Liver (tissue), 9 donors: ENCODE results near the gene ST3GAL4. TPM values are rescaled to one million over a fixed set of nuclear protein-coding genes. Genes with fewer than 3 reads are reported as not detected.

ENCODE experiments used
- DNase-seq: peaks from one replicate; pipeline ENCODE4 v3.0.0-alpha.2; 2017; ENCODE audit warnings: low spot score
- H3K27ac ChIP-seq, 2 donors: one replicate each; pipeline ENCODE4 v1.7.0; 2013; ENCODE audit warnings: inconsistent platforms in 2 of 2, low read length in 2 of 2, control low read depth in 1 of 2, low read depth in 1 of 2, mild to moderate bottlenecking in 1 of 2
- H3K27me3 ChIP-seq, 4 donors: one replicate each; pipeline versions ENCODE4 v1.6.1 to v1.7.0; 2013; ENCODE audit warnings: low read length in 3 of 4, inconsistent platforms in 1 of 4, mild to moderate bottlenecking in 1 of 4, moderate library complexity in 1 of 4; ENCODE audit not compliant: control insufficient read depth in 4 of 4, insufficient read depth in 4 of 4
- H3K36me3 ChIP-seq, 4 donors: one replicate each; pipeline versions ENCODE4 v1.6.1 to v1.7.0; 2013; ENCODE audit warnings: low read length in 3 of 4, mild to moderate bottlenecking in 3 of 4, low read depth in 1 of 4, moderate library complexity in 1 of 4; ENCODE audit not compliant: control insufficient read depth in 4 of 4, insufficient read depth in 3 of 4
- H3K4me1 ChIP-seq, 4 donors: one replicate each; pipeline versions ENCODE4 v1.6.1 to v1.7.0; 2013; ENCODE audit warnings: low read length in 3 of 4, mild to moderate bottlenecking in 3 of 4, moderate library complexity in 1 of 4; ENCODE audit not compliant: control insufficient read depth in 4 of 4, insufficient read depth in 4 of 4
- H3K4me3 ChIP-seq, 3 donors: one replicate each; pipeline versions ENCODE4 v1.6.1 to v1.7.0; 2013; ENCODE audit warnings: low read length in 3 of 3, control low read depth in 1 of 3, low read depth in 1 of 3, mild to moderate bottlenecking in 1 of 3
- H3K9ac ChIP-seq, 2 donors: one replicate each; pipeline ENCODE4 v1.7.0; 2013; ENCODE audit warnings: low read length in 2 of 2, mild to moderate bottlenecking in 2 of 2, moderate library complexity in 2 of 2, control low read depth in 1 of 2, low read depth in 1 of 2
- H3K9me3 ChIP-seq, 4 donors: one replicate each; pipeline versions ENCODE4 v1.6.1 to v1.7.0; 2013; ENCODE audit warnings: low read length in 3 of 4; ENCODE audit not compliant: control insufficient read depth in 4 of 4
- EGR1 ChIP-seq, 2 donors: IDR thresholded peaks; 2 replicates each; pipeline ENCODE4 v1.6.1; 2016 to 2018; ENCODE audit warnings: antibody characterized with exemption in 2 of 2, low read depth in 2 of 2
- FOXA1 ChIP-seq: IDR thresholded peaks from 2 replicates; pipeline ENCODE4 v1.6.1; 2016; ENCODE audit warnings: antibody characterized with exemption
- FOXA2 ChIP-seq: IDR thresholded peaks from 2 replicates; pipeline ENCODE4 v1.6.1; 2016; ENCODE audit warnings: antibody characterized with exemption
- GABPA ChIP-seq, 2 donors: IDR thresholded peaks in 1 of 2; conservative IDR thresholded peaks in 1 of 2; 2 replicates each; pipeline ENCODE4 v1.6.1; 2016; ENCODE audit warnings: antibody characterized with exemption in 2 of 2, mild to moderate bottlenecking in 1 of 2, moderate library complexity in 1 of 2
- HNF4A ChIP-seq, 2 donors: conservative IDR thresholded peaks; 2 replicates each; pipeline ENCODE4 v1.6.1; 2016; ENCODE audit warnings: antibody characterized with exemption in 2 of 2, mild to moderate bottlenecking in 2 of 2
- HNF4G ChIP-seq: IDR thresholded peaks from 2 replicates; pipeline ENCODE4 v1.6.1; 2016; ENCODE audit warnings: antibody characterized with exemption
- JUND ChIP-seq, 2 donors: IDR thresholded peaks; 2 replicates each; pipeline ENCODE4 v1.6.1; 2016; ENCODE audit warnings: antibody characterized with exemption in 2 of 2
- NR2F2 ChIP-seq: IDR thresholded peaks from 2 replicates; pipeline ENCODE4 v1.6.1; 2016; ENCODE audit warnings: antibody characterized with exemption
- RAD21 ChIP-seq, 2 donors: IDR thresholded peaks; 2 replicates each; pipeline ENCODE4 v1.6.1; 2016; ENCODE audit warnings: antibody characterized with exemption in 2 of 2, mild to moderate bottlenecking in 2 of 2
- SP1 ChIP-seq: IDR thresholded peaks from 2 replicates; pipeline ENCODE4 v1.6.1; 2018; ENCODE audit warnings: antibody characterized with exemption, mild to moderate bottlenecking
- TAF1 ChIP-seq: conservative IDR thresholded peaks from 2 replicates; pipeline ENCODE4 v1.6.1; 2016; ENCODE audit warnings: antibody characterized with exemption, mild to moderate bottlenecking
- YY1 ChIP-seq: IDR thresholded peaks from 2 replicates; pipeline ENCODE4 v1.6.1; 2016; ENCODE audit warnings: antibody characterized with exemption, mild to moderate bottlenecking
- WGBS: extraction: QIAGEN DNeasy Blood & Tissue Kit; methylation state at CpG from one replicate; pipeline ENCODE4 v1.1.7; 2013; 5-methylcytosine and 5-hydroxymethylcytosine counted together
- polyA plus RNA-seq, 2 donors: library from polyadenylated mRNA; stranded (reverse) in 1 of 2; unstranded in 1 of 2; fragments of 200-250 nt in 1 of 2; fragments of >200 nt in 1 of 2; fragmentation: Nextera tagmentation in 1 of 2; extraction: Ambion mirVana in 1 of 2; gene quantifications; one replicate each; pipeline versions ENCODE4 v1.2.1 to v1.2.3, GENCODE V29; 2013 to 2015
- total RNA-seq, 2 donors: library from RNA; depleted of rRNA; stranded (reverse); fragments of >200 nt; gene quantifications; one replicate each; pipeline ENCODE4 v1.2.3, GENCODE V29; 2014
- TF ChIP-seq, protein P1 (sequence below): IDR thresholded peaks from 2 replicates; pipeline ENCODE4 v1.6.1; 2016; ENCODE audit warnings: antibody characterized with exemption
- TF ChIP-seq, protein P2 (sequence below): IDR thresholded peaks from 2 replicates; pipeline ENCODE4 v1.6.1; 2016; ENCODE audit warnings: antibody characterized with exemption
- TF ChIP-seq, protein P3 (sequence below): fragments of 150-350 bp; IDR thresholded peaks from 2 replicates; pipeline ENCODE4 v1.5.1; 2017; ENCODE audit warnings: improper control_type of control experiment, low read depth, low read length; ENCODE audit not compliant: missing input control
- TF ChIP-seq, protein P4 (sequence below): IDR thresholded peaks from 2 replicates; pipeline ENCODE4 v1.6.1; 2016; ENCODE audit warnings: antibody characterized with exemption, mild to moderate bottlenecking
- TF ChIP-seq, protein P5 (sequence below): IDR thresholded peaks from 2 replicates; pipeline ENCODE4 v1.6.1; 2016; ENCODE audit warnings: antibody characterized with exemption
- donor health status: healthy.
- donor health status: healthy.
- donor health status: healthy.
- donor health status: healthy.
- donor health status: healthy.

Gene ST3GAL4
- total and polyA plus RNA-seq, 4 donors, result 4.5 to 18.4 (median 10.6) TPM

DNA sequence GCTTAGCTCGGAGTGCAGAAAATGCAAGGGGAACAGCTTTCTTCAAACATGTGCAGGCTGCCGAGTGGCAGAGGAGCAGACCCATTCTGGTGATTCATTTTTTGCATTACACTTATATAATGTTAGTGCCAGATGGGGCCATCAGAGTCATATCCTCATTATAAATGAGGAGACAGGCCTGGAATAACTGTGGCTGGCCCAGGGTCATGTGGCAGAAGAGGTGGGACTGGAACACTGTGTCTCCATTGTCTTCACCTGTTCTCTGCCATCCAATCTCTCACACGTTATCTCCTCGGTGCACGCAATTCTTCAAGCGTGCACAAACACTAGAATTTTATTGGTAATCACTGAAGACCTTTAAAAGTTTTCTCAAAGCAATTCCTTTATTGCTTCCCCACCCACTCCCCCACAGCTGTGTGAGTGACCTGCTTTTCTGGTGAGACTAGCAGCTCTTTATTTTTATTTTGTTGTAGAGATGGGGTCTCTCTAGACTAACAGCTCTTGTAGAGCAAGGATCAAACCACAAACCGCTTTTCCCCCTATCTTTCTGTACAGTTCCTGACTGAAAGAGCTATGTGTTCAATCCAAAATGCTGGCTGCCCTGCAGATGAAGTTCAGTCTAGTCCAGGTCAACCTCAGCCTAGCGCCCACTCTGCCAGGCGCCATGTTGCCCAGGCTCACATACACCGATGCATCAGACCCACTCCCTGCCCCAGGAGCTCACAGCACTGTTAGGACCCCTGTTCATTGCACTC is 75.3 kb downstream of the ST3GAL4 start:
- Histone ChIP-seq H3K9me3 (no peaks in the 10 kb centered on the region), H3K27me3 (no peaks in the 10 kb centered on the region), H3K27ac (no peak overlapping the region), H3K4me3 (no peak overlapping the region), H3K9ac (no peak overlapping the region), H3K36me3 (no peaks in the 10 kb centered on the region), H3K4me1 (peaks cover 0 to 3% (median 2%) of the 10 kb centered on the region in 4 donors)
- WGBS, result 86% methylated on average over 10 of the region's 10 CpGs
- TF ChIP-seq RAD21 (IDR thresholded peaks at IDR 0.05) (no peak), GABPA (IDR thresholded peaks at IDR 0.05 in 1 of 2, conservative IDR thresholded peaks at IDR 0.05 in 1 of 2) (no peak), EGR1 (IDR thresholded peaks at IDR 0.05; ENCODE audit: low read depth in 2 of 2) (no peak), NR2F2 (no peak), HNF4A (conservative IDR thresholded peaks at IDR 0.05) (no peak), JUND (IDR thresholded peaks at IDR 0.05) (no peak), SP1 (no peak), FOXA2 (no peak), FOXA1 (no peak), HNF4G (no peak), TAF1 (no peak), YY1 (no peak)
- TF ChIP-seq, protein P1, sequence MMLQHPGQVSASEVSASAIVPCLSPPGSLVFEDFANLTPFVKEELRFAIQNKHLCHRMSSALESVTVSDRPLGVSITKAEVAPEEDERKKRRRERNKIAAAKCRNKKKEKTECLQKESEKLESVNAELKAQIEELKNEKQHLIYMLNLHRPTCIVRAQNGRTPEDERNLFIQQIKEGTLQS, result no peak
- TF ChIP-seq, protein P2, sequence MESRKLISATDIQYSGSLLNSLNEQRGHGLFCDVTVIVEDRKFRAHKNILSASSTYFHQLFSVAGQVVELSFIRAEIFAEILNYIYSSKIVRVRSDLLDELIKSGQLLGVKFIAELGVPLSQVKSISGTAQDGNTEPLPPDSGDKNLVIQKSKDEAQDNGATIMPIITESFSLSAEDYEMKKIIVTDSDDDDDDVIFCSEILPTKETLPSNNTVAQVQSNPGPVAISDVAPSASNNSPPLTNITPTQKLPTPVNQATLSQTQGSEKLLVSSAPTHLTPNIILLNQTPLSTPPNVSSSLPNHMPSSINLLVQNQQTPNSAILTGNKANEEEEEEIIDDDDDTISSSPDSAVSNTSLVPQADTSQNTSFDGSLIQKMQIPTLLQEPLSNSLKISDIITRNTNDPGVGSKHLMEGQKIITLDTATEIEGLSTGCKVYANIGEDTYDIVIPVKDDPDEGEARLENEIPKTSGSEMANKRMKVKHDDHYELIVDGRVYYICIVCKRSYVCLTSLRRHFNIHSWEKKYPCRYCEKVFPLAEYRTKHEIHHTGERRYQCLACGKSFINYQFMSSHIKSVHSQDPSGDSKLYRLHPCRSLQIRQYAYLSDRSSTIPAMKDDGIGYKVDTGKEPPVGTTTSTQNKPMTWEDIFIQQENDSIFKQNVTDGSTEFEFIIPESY, result no peak
- TF ChIP-seq, protein P3, sequence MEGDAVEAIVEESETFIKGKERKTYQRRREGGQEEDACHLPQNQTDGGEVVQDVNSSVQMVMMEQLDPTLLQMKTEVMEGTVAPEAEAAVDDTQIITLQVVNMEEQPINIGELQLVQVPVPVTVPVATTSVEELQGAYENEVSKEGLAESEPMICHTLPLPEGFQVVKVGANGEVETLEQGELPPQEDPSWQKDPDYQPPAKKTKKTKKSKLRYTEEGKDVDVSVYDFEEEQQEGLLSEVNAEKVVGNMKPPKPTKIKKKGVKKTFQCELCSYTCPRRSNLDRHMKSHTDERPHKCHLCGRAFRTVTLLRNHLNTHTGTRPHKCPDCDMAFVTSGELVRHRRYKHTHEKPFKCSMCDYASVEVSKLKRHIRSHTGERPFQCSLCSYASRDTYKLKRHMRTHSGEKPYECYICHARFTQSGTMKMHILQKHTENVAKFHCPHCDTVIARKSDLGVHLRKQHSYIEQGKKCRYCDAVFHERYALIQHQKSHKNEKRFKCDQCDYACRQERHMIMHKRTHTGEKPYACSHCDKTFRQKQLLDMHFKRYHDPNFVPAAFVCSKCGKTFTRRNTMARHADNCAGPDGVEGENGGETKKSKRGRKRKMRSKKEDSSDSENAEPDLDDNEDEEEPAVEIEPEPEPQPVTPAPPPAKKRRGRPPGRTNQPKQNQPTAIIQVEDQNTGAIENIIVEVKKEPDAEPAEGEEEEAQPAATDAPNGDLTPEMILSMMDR, result no peak
- TF ChIP-seq, protein P4, sequence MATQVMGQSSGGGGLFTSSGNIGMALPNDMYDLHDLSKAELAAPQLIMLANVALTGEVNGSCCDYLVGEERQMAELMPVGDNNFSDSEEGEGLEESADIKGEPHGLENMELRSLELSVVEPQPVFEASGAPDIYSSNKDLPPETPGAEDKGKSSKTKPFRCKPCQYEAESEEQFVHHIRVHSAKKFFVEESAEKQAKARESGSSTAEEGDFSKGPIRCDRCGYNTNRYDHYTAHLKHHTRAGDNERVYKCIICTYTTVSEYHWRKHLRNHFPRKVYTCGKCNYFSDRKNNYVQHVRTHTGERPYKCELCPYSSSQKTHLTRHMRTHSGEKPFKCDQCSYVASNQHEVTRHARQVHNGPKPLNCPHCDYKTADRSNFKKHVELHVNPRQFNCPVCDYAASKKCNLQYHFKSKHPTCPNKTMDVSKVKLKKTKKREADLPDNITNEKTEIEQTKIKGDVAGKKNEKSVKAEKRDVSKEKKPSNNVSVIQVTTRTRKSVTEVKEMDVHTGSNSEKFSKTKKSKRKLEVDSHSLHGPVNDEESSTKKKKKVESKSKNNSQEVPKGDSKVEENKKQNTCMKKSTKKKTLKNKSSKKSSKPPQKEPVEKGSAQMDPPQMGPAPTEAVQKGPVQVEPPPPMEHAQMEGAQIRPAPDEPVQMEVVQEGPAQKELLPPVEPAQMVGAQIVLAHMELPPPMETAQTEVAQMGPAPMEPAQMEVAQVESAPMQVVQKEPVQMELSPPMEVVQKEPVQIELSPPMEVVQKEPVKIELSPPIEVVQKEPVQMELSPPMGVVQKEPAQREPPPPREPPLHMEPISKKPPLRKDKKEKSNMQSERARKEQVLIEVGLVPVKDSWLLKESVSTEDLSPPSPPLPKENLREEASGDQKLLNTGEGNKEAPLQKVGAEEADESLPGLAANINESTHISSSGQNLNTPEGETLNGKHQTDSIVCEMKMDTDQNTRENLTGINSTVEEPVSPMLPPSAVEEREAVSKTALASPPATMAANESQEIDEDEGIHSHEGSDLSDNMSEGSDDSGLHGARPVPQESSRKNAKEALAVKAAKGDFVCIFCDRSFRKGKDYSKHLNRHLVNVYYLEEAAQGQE, result no peak
- TF ChIP-seq, protein P5, sequence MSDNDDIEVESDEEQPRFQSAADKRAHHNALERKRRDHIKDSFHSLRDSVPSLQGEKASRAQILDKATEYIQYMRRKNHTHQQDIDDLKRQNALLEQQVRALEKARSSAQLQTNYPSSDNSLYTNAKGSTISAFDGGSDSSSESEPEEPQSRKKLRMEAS, result no peak
- no peak for DNase-seq
